Suprapubic skin (tissue), 4 donors: ENCODE data around the gene MEF2B. TPM values are rescaled to one million over a fixed set of nuclear protein-coding genes. Genes with fewer than 3 reads are reported as not detected.

ENCODE experiments used
- DNase-seq, 2 donors: peaks; one replicate each; pipeline ENCODE4 v3.0.0-alpha.2; 2019; ENCODE audit warnings: low spot score in 2 of 2
- H3K27ac ChIP-seq: fragments of 200-600 bp; sonication (generic); one replicate; pipeline ENCODE4 v1.5.1; 2019
- H3K27me3 ChIP-seq: fragments of 200-600 bp; sonication (generic); one replicate; pipeline ENCODE4 v1.5.1; 2019
- H3K36me3 ChIP-seq: fragments of 200-600 bp; sonication (generic); one replicate; pipeline ENCODE4 v1.5.1; 2019
- H3K4me1 ChIP-seq: fragments of 200-600 bp; sonication (generic); one replicate; pipeline ENCODE4 v1.5.1; 2019
- H3K4me3 ChIP-seq: fragments of 200-600 bp; sonication (generic); one replicate; pipeline ENCODE4 v1.5.1; 2019; ENCODE audit warnings: mild to moderate bottlenecking
- H3K9me3 ChIP-seq: fragments of 200-600 bp; sonication (generic); one replicate; pipeline ENCODE4 v1.5.1; 2019
- CTCF ChIP-seq, 2 donors: fragments of 200-600 bp in 1 of 2; fragments of 450-650 bp in 1 of 2; sonication (generic) in 1 of 2; IDR thresholded peaks; one replicate each; pipeline ENCODE4 v1.5.1; 2016 to 2019; ENCODE audit warnings: antibody characterized with exemption in 2 of 2, mild to moderate bottlenecking in 1 of 2, moderate library complexity in 1 of 2
- EP300 ChIP-seq: sonication (generic); formaldehyde crosslinking; IDR thresholded peaks from one replicate; pipeline ENCODE4 v1.6.1; 2017; ENCODE audit warnings: antibody characterized with exemption
- POLR2A ChIP-seq, 2 donors: fragments of 450-650 bp; IDR thresholded peaks; one replicate each; pipeline ENCODE4 v1.6.1; 2017; ENCODE audit warnings: antibody characterized with exemption in 2 of 2, mild to moderate bottlenecking in 2 of 2, moderate library complexity in 2 of 2
- POLR2AphosphoS5 ChIP-seq, 3 donors: sonication (generic); formaldehyde crosslinking; IDR thresholded peaks; one replicate each; pipeline ENCODE4 v1.6.1; 2017; ENCODE audit warnings: antibody characterized with exemption in 3 of 3
- WGBS: methylation state at CpG from one replicate; pipeline ENCODE4 v1.1.5; 2018; 5-methylcytosine and 5-hydroxymethylcytosine counted together
- total RNA-seq, 4 donors: library from RNA; depleted of rRNA; stranded (reverse); fragments of >200 nt; gene quantifications; one replicate each; pipeline ENCODE4 v1.1.0, GENCODE V29; 2016

MEF2B gene
- total RNA-seq, 4 donors from 2014 or later = 0.68 to 1.8 (median 0.73) TPM; not detected in 1

GRCh38 chr19:19214892-19215291, 44.8 kb upstream of the MEF2B start:
- H3K27me3 ChIP-seq = peaks cover 77% of the 10 kb centered on the region

GRCh38 chr19:19214159-19214490, 44.1 kb upstream of the MEF2B start:
- DNase-seq = no peak
- H3K9me3 ChIP-seq = no peaks in the 10 kb centered on the region
- H3K36me3 ChIP-seq = no peaks in the 10 kb centered on the region
- 7% methylated on average over 5 of the region's 5 CpGs for WGBS
- H3K4me1 ChIP-seq = no peaks in the 10 kb centered on the region
- no peak overlapping the region for H3K27ac ChIP-seq
- no peak overlapping the region for H3K4me3 ChIP-seq
- no peak for TF ChIP-seq POLR2A (IDR thresholded peaks at IDR 0.05)
- no peak for TF ChIP-seq EP300
- TF ChIP-seq POLR2AphosphoS5 (IDR thresholded peaks at IDR 0.05) = no peak
- TF ChIP-seq CTCF (IDR thresholded peaks at IDR 0.05) = no peak
- peaks cover 76% of the 10 kb centered on the region for H3K27me3 ChIP-seq

More at GRCh38 chr19:19214892-19215291, 44.8 kb upstream of the MEF2B start:
- WGBS = 4% methylated on average over 8 of the region's 8 CpGs
- Histone ChIP-seq H3K36me3 (no peaks in the 10 kb centered on the region), H3K4me3 (no peak overlapping the region), H3K4me1 (no peaks in the 10 kb centered on the region), H3K27ac (no peak overlapping the region), H3K9me3 (no peaks in the 10 kb centered on the region)
- DNase-seq = no peak
- TF ChIP-seq POLR2A (IDR thresholded peaks at IDR 0.05) (no peak), POLR2AphosphoS5 (IDR thresholded peaks at IDR 0.05) (no peak), EP300 (no peak), CTCF (IDR thresholded peaks at IDR 0.05) (no peak)

- Histone ChIP-seq H3K36me3 (no peaks in the 10 kb centered on the region), H3K4me1 (no peaks in the 10 kb centered on the region), H3K4me3 (no peak overlapping the region), H3K27ac (no peak overlapping the region), H3K9me3 (no peaks in the 10 kb centered on the region), H3K27me3 (peaks cover 70% of the 10 kb centered on the region)
- DNase-seq = no peak
- 34% methylated on average over 16 of the region's 21 CpGs for WGBS
- TF ChIP-seq POLR2AphosphoS5 (IDR thresholded peaks at IDR 0.05) (no peak), EP300 (no peak), CTCF (IDR thresholded peaks at IDR 0.05) (no peak), POLR2A (IDR thresholded peaks at IDR 0.05) (no peak)
Measured at GRCh38 chr19:19213426-19214158, 43.5 kb upstream of the MEF2B start.

- TF ChIP-seq POLR2A (IDR thresholded peaks at IDR 0.05) (no peak), EP300 (no peak), CTCF (IDR thresholded peaks at IDR 0.05) (no peak)
- H3K9me3 ChIP-seq = no peaks in the 10 kb centered on the region
- DNase-seq = no peak
- no peak overlapping the region for H3K4me3 ChIP-seq
- H3K27me3 ChIP-seq = peaks cover 76% of the 10 kb centered on the region
- no peaks in the 10 kb centered on the region for H3K4me1 ChIP-seq
- 0% methylated on average over 2 of the region's 7 CpGs for WGBS
- no peak overlapping the region for H3K27ac ChIP-seq
- H3K36me3 ChIP-seq = no peaks in the 10 kb centered on the region
Measured at GRCh38 chr19:19212916-19213315, 42.9 kb upstream of the MEF2B start.

GRCh38 chr19:19211499-19212420, 41.7 kb upstream of the MEF2B start, which contains the start of gene NCAN:
TSS of gene NCAN (plus strand) at chr19:19211958. CDS start at chr19:19216954, 4,996 bp downstream.
- Histone ChIP-seq H3K4me1 (no peaks in the 10 kb centered on the region), H3K9me3 (no peaks in the 10 kb centered on the region), H3K4me3 (no peak within 1 kb of the TSS), H3K27ac (no peak within 1 kb of the TSS), H3K27me3 (peaks cover 68% of the 10 kb centered on the region), H3K36me3 (no peaks in the 10 kb centered on the region)
- no peak for TF ChIP-seq EP300
- TF ChIP-seq POLR2A (IDR thresholded peaks at IDR 0.05) = no peak
- TF ChIP-seq CTCF (IDR thresholded peaks at IDR 0.05) = no peak
- no peak for TF ChIP-seq POLR2AphosphoS5 (IDR thresholded peaks at IDR 0.05)
- 9% methylated on average over 40 of the region's 54 CpGs for WGBS
- DNase-seq = no peak
